Stimulated activated CD4-positive, alpha-beta T cell treated with anti-CD3 and anti-CD28 coated beads, Interleukin-4, amount 100 ng/mL, for 48 hours (primary cell): Measurements from ENCODE around the gene FEM1A.
"Not testable (repeated sequence)": the region's sequence is repeated elsewhere in the genome, so short reads cannot be mapped to it uniquely, and the experiment has no call there.

Experiments used
- DNase-seq, 2 donors: peaks; one replicate each; pipeline ENCODE4 v3.0.0-alpha.2; 2020; ENCODE audit warnings: low read depth in 2 of 2

The FEM1A gene

GRCh38 chr19:4845975-4846374, 54.4 kb downstream of the FEM1A start:
- DNase-seq, result not testable (repeated sequence)

GRCh38 chr19:4847190-4847973, 55.8 kb downstream of the FEM1A start:
- no peak for DNase-seq

GRCh38 chr19:4849019-4849418, 57.5 kb downstream of the FEM1A start:
- no peak for DNase-seq
